ENCODE measurements around the gene GFAP. TPM values are rescaled to one million over a fixed set of nuclear protein-coding genes. Genes with fewer than 3 reads are reported as not detected.
A peak's percentile ranks its signal among the peaks of the same experiment; 100 is the strongest.

GFAP gene
- total RNA-seq, 1 donor from 2014 or later = not detected

DNA sequence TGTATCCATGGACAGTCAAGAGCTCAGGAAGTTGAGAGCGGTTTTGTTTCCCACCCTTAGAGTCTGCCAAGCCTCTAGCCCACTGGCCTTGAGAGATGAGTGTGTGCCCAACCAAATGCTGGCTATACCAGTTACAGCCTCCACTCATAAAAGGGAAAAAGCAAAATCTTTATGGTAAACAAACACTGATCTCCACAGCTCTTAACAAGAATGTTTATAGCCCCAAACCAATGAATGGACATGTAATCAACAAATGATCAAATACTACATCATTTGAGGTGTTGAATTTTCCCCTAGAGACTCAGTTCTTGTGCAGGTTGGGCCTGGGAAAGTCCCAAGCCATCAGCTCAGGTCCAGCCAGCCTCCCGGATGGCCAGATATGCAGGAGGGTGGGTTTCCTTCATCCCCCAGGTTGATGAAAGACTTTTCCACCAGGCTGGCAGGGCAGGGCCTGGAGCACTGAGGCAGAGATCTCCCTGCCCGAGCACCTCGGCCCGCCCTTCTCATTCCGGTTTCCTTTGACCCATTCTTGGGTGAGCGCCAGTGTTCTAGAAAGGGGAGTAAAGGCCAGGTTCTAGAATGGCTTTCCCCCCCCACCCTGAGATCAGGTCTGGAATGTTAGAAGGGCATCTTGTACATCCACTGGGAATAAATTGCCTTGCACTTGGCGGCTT is 12.2 kb downstream of the GFAP start:
- Histone ChIP-seq H3K27me3 (ENCODE audit: control insufficient read depth, insufficient read depth, low read length) (no peaks in the 10 kb centered on the region), H3K36me3 (ENCODE audit: control insufficient read depth, insufficient read depth, low read length) (no peaks in the 10 kb centered on the region), H3K4me3 (ENCODE audit: low read depth, low read length) (no peak overlapping the region)
- DNase-seq (ENCODE audit: low read depth) = no peak
- TF ChIP-seq, protein P1, sequence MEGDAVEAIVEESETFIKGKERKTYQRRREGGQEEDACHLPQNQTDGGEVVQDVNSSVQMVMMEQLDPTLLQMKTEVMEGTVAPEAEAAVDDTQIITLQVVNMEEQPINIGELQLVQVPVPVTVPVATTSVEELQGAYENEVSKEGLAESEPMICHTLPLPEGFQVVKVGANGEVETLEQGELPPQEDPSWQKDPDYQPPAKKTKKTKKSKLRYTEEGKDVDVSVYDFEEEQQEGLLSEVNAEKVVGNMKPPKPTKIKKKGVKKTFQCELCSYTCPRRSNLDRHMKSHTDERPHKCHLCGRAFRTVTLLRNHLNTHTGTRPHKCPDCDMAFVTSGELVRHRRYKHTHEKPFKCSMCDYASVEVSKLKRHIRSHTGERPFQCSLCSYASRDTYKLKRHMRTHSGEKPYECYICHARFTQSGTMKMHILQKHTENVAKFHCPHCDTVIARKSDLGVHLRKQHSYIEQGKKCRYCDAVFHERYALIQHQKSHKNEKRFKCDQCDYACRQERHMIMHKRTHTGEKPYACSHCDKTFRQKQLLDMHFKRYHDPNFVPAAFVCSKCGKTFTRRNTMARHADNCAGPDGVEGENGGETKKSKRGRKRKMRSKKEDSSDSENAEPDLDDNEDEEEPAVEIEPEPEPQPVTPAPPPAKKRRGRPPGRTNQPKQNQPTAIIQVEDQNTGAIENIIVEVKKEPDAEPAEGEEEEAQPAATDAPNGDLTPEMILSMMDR (IDR thresholded peaks at IDR 0.05; ENCODE audit: insufficient read depth, low read length, poor library complexity, severe bottlenecking) = no peak

DNA sequence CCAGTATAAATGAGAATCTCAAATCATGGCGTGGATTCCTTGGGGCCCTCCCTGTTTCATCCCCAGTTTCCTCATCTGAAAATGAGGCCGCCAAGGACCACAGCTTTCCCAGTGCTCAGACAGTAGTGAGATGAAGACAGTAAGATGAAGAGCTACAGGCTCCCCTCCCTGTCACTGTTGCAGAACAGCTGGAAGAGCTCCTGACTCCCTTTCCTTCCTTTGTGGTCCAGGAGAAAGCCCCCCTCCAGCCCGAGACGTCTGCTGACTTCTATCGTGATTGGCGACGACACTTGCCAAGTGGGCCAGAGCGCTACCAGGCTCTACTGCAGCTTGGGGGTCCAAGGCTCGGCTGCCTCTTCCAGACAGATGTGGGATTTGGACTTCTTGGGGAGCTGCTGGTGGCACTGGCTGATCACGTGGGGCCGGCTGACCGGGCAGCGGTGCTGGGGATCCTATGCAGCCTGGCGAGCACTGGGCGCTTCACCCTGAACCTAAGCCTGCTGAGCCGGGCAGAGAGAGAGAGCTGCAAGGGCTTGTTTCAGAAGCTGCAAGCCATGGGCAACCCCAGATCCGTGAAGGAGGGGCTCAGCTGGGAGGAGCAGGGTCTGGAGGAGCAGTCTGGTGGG is 13.1 kb downstream of the GFAP start:
- Histone ChIP-seq H3K36me3 (ENCODE audit: control insufficient read depth, insufficient read depth, low read length) (no peaks in the 10 kb centered on the region), H3K27me3 (ENCODE audit: control insufficient read depth, insufficient read depth, low read length) (no peaks in the 10 kb centered on the region), H3K4me3 (ENCODE audit: low read depth, low read length) (no peak overlapping the region)
- no peak for DNase-seq (ENCODE audit: low read depth)
- TF ChIP-seq, protein P1 (IDR thresholded peaks at IDR 0.05; ENCODE audit: insufficient read depth, low read length, poor library complexity, severe bottlenecking) = no peak

DNA sequence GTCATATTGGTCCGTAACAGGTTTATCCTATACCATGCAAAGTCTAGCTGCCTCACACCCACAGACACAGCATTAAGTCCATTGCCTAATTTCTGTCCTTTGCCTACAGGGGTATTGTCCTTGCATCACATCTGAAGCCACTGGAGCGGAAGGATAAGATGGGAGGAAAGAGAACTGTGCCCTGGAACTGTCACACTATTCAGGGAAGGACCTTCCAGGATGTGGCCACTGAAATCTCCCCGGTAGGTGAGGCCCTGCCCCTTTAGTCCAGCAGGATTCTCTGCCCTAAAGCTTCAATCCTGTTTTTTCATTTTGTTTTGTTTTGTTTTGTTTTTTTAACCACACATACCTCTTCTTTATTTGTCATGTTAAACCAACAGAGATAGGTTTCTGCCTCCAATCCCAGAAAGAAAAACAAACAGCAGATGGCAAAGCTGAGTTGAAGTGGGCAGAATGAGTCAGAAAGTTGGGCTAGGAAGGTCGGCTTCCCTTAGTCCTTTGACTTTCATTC is 13.8 kb downstream of the GFAP start:
- DNase-seq (ENCODE audit: low read depth) = no peak
- Histone ChIP-seq H3K36me3 (ENCODE audit: control insufficient read depth, insufficient read depth, low read length) (no peaks in the 10 kb centered on the region), H3K27me3 (ENCODE audit: control insufficient read depth, insufficient read depth, low read length) (no peaks in the 10 kb centered on the region), H3K4me3 (ENCODE audit: low read depth, low read length) (no peak overlapping the region)
- TF ChIP-seq, protein P1 (IDR thresholded peaks at IDR 0.05; ENCODE audit: insufficient read depth, low read length, poor library complexity, severe bottlenecking) = peak; percentile 19

DNA sequence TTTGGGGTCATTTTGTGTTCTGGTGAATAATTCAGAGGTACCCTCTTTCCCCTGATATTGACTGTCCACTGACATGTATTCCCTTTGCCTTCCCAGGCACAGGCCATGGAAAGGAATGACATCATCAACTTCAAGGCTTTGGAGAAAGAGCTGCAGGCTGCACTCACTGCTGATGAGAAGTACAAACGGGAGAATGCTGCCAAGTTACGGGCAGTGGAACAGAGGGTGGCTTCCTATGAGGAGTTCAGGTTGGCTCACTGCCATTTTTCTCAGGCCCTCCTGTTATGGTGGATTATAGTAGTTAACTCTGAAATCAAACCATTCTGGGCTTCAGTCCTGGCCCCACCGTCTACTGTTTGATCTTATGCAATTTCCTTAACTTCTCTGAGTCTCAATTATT is 14.4 kb downstream of the GFAP start:
- no peak for DNase-seq (ENCODE audit: low read depth)
- TF ChIP-seq, protein P1 (IDR thresholded peaks at IDR 0.05; ENCODE audit: insufficient read depth, low read length, poor library complexity, severe bottlenecking) = no peak
- Histone ChIP-seq H3K36me3 (ENCODE audit: control insufficient read depth, insufficient read depth, low read length) (no peaks in the 10 kb centered on the region), H3K27me3 (ENCODE audit: control insufficient read depth, insufficient read depth, low read length) (no peaks in the 10 kb centered on the region), H3K4me3 (ENCODE audit: low read depth, low read length) (no peak overlapping the region)

DNA sequence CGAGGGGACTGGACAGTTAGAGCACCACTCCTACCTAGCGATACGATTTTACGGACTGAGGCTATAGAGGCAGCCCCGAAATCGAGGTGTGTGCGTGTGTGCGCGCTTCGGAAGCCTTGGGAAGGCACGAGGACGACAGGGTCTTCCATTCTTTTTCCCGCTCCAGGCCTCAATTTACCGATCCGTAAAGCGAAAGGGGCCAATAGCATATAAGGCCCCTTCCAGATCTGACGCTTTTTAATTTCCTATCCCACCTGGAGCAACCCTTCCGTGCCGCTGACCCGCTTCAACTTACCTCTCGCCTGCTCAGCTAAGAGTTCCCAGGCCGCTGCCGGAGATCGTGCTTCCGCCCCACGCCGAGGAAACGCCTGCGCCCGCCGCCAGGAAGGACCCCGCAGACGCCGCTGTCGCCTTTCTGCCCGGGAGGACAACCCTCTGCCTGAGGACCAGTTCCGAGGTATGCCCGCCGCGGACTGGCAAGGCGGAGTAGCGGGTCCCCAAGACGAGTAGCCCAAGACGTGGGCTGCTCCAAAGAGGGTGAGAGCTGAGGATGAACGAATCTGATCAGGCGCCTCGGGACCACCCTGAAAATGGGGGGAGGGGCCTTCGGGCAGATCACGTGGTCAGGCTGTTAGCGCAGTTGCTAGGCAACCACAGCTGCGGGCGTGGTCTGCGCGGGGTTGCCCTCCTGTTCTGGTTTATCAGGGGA is 16.1 kb downstream of the GFAP start, which contains the start of gene EFTUD2:
Gene EFTUD2 (minus strand): TSS at position 372 of the 709 bp plus-strand sequence. CDS start 4,924 bp downstream, outside the sequence.
- peak; percentile 53 for DNase-seq (ENCODE audit: low read depth)
- TF ChIP-seq, protein P1 (IDR thresholded peaks at IDR 0.05; ENCODE audit: insufficient read depth, low read length, poor library complexity, severe bottlenecking) = no peak
- no peaks in the 10 kb centered on the region for H3K36me3 ChIP-seq (ENCODE audit: control insufficient read depth, insufficient read depth, low read length)

More for the DNA sequence above, 16.1 kb downstream of the GFAP start, which contains the start of gene EFTUD2:
- Histone ChIP-seq H3K4me3 (ENCODE audit: low read depth, low read length) (peak within 1 kb of the TSS; percentile 98), H3K27me3 (ENCODE audit: control insufficient read depth, insufficient read depth, low read length) (no peaks in the 10 kb centered on the region)
